CD4-positive, alpha-beta T cell (primary cell): ENCODE results near the gene INVS. TPM values are rescaled to one million over a fixed set of nuclear protein-coding genes. Genes with fewer than 3 reads are reported as not detected.

Experiments used
- ATAC-seq: fragments of 200-7000 bp; cut with Tn5 transposase; one replicate; pipeline ENCODE4 v1.10.0; 2022; ENCODE audit warnings: mild to moderate bottlenecking; ENCODE audit not compliant: poor library complexity
- CTCF ChIA-PET: fragments of 350-600 bp; sonication (Branson Sonifier 250); formaldehyde crosslinking; loops from one replicate; lab custom pipeline; 2021; ENCODE audit warnings: antibody characterized with exemption, inconsistent platforms; lab: Charles Lee
- POLR2A ChIA-PET: fragments of 350-600 bp; sonication (Branson Sonifier 250); formaldehyde crosslinking; loops from one replicate; lab custom pipeline; 2021; ENCODE audit warnings: antibody characterized with exemption, inconsistent platforms; lab: Charles Lee
- DNase-seq, 14 experiments: peaks; one replicate each; pipeline ENCODE4 v3.0.0-alpha.2; 2013 to 2020; ENCODE audit warnings: mixed read lengths in 2 of 14
- H3K27ac ChIP-seq, 2 donors: one replicate each; pipeline versions ENCODE4 v1.5.1 to v1.7.0; 2013; ENCODE audit warnings: low read length in 2 of 2, low read depth in 1 of 2, mild to moderate bottlenecking in 1 of 2
- H3K27me3 ChIP-seq, 2 experiments: 1 replicate in 1 of 2; 2 replicates in 1 of 2; pipeline versions ENCODE4 v1.6.1 to v1.7.0; 2013; ENCODE audit warnings: low read length in 2 of 2, control low read depth in 1 of 2, mild to moderate bottlenecking in 1 of 2, moderate library complexity in 1 of 2; ENCODE audit not compliant: insufficient read depth in 2 of 2, control insufficient read depth in 1 of 2
- H3K36me3 ChIP-seq: one replicate; pipeline ENCODE4 v1.6.1; 2013; ENCODE audit warnings: low read length, control low read depth; ENCODE audit not compliant: insufficient read depth
- H3K4me1 ChIP-seq: one replicate; pipeline ENCODE4 v1.6.1; 2013; ENCODE audit warnings: low read length, control low read depth; ENCODE audit not compliant: insufficient read depth
- H3K4me3 ChIP-seq: one replicate; pipeline ENCODE4 v1.5.1; 2013; ENCODE audit warnings: mild to moderate bottlenecking, low read length, moderate library complexity
- H3K9me3 ChIP-seq, 2 experiments: 1 replicate in 1 of 2; 2 replicates in 1 of 2; pipeline versions ENCODE4 v1.6.1 to v1.7.0; 2013; ENCODE audit warnings: low read length in 2 of 2, mild to moderate bottlenecking in 2 of 2, control low read depth in 1 of 2, moderate library complexity in 1 of 2; ENCODE audit not compliant: control insufficient read depth in 1 of 2, insufficient read depth in 1 of 2
- H3K27ac Mint-ChIP-seq: one replicate; pipeline ENCODE4 v1.8.0; 2020; ENCODE audit warnings: mixed read lengths
- H3K27me3 Mint-ChIP-seq: one replicate; pipeline ENCODE4 v1.8.0; 2021; ENCODE audit warnings: mixed read lengths
- H3K36me3 Mint-ChIP-seq: one replicate; pipeline ENCODE4 v1.8.0; 2021; ENCODE audit warnings: low read depth, mixed read lengths
- H3K4me1 Mint-ChIP-seq: one replicate; pipeline ENCODE4 v1.8.0; 2021; ENCODE audit warnings: low read depth, mixed read lengths
- H3K4me3 Mint-ChIP-seq: one replicate; pipeline ENCODE4 v1.8.0; 2020; ENCODE audit warnings: mild to moderate bottlenecking, mixed read lengths
- H3K9me3 Mint-ChIP-seq: one replicate; pipeline ENCODE4 v1.8.0; 2020; ENCODE audit warnings: mixed read lengths
- intact Hi-C, 2 experiments: fragments of 100-400 bp; cut with DNase I in 1 of 2; cut with micrococcal nuclease in 1 of 2; formaldehyde crosslinking; loops; one replicate each; pipeline versions ENCODE4 v1.15.1 to v1.9.0; 2023 to 2025; cut with DNase I, micrococcal nuclease
- total RNA-seq, 174 experiments: library from RNA in 2 of 174; stranded (reverse) in 2 of 174; gene quantifications; one replicate each; pipeline ENCODE4 v1.2.3 and lab custom pipeline; 2021 to 2026
- TF ChIP-seq, protein P1 (sequence below): fragments of 200-600 bp; IDR thresholded peaks from one replicate; pipeline ENCODE4 v1.8.0; 2022; ENCODE audit warnings: antibody characterized with exemption, mild to moderate bottlenecking

Gene INVS
- total RNA-seq, 2 experiments from 2014 or later = 13.6 to 14.3 TPM

DNA sequence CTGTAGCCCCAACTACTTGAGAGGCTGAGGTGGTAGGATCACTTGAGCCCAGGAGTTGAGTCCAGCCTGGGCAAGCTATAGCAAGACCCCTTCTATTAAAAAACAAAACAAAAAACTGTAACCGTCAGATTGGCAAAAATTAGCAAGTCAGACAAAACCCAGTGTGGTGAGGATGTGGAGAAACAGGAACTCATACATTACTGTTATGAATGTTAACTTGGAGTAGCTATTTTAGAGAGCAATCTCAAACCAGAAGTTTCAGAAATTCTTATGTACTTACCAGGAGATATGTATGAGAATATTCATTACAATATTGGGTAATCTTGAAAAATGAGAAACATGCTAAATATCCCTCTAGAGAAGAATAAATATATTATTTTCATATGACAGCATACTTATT is 120.3 kb downstream of the INVS start:
- TF ChIP-seq, protein P1, sequence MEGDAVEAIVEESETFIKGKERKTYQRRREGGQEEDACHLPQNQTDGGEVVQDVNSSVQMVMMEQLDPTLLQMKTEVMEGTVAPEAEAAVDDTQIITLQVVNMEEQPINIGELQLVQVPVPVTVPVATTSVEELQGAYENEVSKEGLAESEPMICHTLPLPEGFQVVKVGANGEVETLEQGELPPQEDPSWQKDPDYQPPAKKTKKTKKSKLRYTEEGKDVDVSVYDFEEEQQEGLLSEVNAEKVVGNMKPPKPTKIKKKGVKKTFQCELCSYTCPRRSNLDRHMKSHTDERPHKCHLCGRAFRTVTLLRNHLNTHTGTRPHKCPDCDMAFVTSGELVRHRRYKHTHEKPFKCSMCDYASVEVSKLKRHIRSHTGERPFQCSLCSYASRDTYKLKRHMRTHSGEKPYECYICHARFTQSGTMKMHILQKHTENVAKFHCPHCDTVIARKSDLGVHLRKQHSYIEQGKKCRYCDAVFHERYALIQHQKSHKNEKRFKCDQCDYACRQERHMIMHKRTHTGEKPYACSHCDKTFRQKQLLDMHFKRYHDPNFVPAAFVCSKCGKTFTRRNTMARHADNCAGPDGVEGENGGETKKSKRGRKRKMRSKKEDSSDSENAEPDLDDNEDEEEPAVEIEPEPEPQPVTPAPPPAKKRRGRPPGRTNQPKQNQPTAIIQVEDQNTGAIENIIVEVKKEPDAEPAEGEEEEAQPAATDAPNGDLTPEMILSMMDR = no peak
- Mint-ChIP-seq H3K4me1 (no peaks in the 10 kb centered on the region), H3K27ac (no peak overlapping the region), H3K9me3 (no peaks in the 10 kb centered on the region), H3K36me3 (peaks cover 19% of the 10 kb centered on the region), H3K4me3 (no peak overlapping the region), H3K27me3 (no peaks in the 10 kb centered on the region)
- Histone ChIP-seq H3K9me3 (no peaks in the 10 kb centered on the region), H3K27ac (no peak overlapping the region), H3K4me3 (no peak overlapping the region), H3K4me1 (no peaks in the 10 kb centered on the region), H3K36me3 (peaks cover 6% of the 10 kb centered on the region), H3K27me3 (no peaks in the 10 kb centered on the region)
- POLR2A ChIA-PET = no interaction called here
- CTCF ChIA-PET = no interaction called here
- no peak for ATAC-seq
- no peak for DNase-seq
- intact Hi-C loops = loop anchor here in 1 of 2 experiments (5.0 kb wide), 2 partner anchors 192 to 412 kb away; no protein-coding TSS in a partner anchor

DNA sequence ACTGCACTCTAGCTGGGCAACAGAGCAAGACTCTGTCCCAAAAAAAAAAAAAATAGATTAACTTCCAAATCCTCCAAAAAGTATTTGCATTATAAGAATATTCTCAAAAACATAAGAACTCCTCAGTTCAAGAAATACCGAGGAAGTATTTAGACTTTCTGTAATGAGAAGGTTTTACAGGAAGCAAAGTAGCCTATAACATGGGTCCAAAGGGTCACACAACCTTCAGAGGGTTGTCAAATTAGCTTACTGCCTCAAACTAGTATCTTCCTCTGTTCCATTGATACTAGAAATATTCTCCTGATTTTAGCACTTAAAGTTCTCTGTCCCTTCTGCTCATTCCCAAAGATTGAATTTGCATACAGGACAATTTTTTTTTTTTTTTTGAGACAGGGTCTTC is 121.9 kb downstream of the INVS start:
- Histone ChIP-seq H3K27me3 (no peaks in the 10 kb centered on the region), H3K4me1 (no peaks in the 10 kb centered on the region), H3K36me3 (peaks cover 2% of the 10 kb centered on the region), H3K4me3 (no peak overlapping the region), H3K9me3 (no peaks in the 10 kb centered on the region), H3K27ac (no peak overlapping the region)
- intact Hi-C loops = no loop called here
- Mint-ChIP-seq H3K4me1 (no peaks in the 10 kb centered on the region), H3K36me3 (peaks cover 14% of the 10 kb centered on the region), H3K27ac (no peak overlapping the region), H3K4me3 (no peak overlapping the region), H3K9me3 (no peaks in the 10 kb centered on the region), H3K27me3 (no peaks in the 10 kb centered on the region)
- ChIA-PET POLR2A (interaction anchor here (1.1 to 1.2 kb wide), 2 partner anchors 11 to 17 kb away, joined by 3 read pairs; no protein-coding TSS in a partner anchor), CTCF (no interaction called here)
- DNase-seq (no peak), ATAC-seq (no peak)
- TF ChIP-seq, protein P1 = no peak

DNA sequence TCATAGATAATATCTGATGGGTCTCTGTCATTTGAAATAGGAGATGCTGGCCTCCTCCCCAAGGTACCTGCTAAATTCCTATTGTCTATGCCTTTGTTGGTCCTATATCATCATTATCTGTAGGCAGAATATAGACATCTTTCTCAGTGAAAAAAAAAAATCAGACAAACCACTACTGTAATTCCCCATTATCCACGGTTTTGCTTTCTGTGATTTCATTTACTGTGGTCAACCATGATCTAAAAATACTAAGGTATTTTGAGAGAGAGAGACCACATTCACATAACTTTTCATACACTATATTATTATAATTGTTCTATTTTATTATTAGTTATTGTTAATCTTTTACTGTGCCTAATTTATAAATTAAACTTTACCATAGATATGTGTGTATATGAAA is 122.5 kb downstream of the INVS start:
- H3K4me3 ChIP-seq = no peak overlapping the region
- POLR2A ChIA-PET = no interaction called here
- TF ChIP-seq, protein P1 = no peak

More for the DNA sequence above, 122.5 kb downstream of the INVS start:
- no peaks in the 10 kb centered on the region for H3K4me1 ChIP-seq
- no peak overlapping the region for H3K27ac ChIP-seq
- Mint-ChIP-seq H3K4me1 (no peaks in the 10 kb centered on the region), H3K9me3 (no peaks in the 10 kb centered on the region), H3K27ac (no peak overlapping the region), H3K4me3 (no peak overlapping the region), H3K27me3 (no peaks in the 10 kb centered on the region), H3K36me3 (peaks cover 13% of the 10 kb centered on the region)
- no peaks in the 10 kb centered on the region for H3K27me3 ChIP-seq
- peaks cover 7% of the 10 kb centered on the region for H3K36me3 ChIP-seq
- intact Hi-C loops = no loop called here
- CTCF ChIA-PET = no interaction called here
- DNase-seq = no peak
- no peak for ATAC-seq
- H3K9me3 ChIP-seq = no peaks in the 10 kb centered on the region
